B cell (primary cell): ENCODE data around the gene SLC30A1. TPM values are rescaled to one million over a fixed set of nuclear protein-coding genes. Genes with fewer than 3 reads are reported as not detected.

Experiments
- ATAC-seq: fragments of 200-7000 bp; cut with Tn5 transposase; one replicate; pipeline ENCODE4 v1.10.0; 2021; ENCODE audit warnings: low read depth, mild to moderate bottlenecking, moderate number of reproducible peaks, moderate library complexity
- CTCF ChIA-PET: fragments of 350-600 bp; sonication (Branson Sonifier 250); formaldehyde crosslinking; loops from one replicate; lab custom pipeline; 2021; ENCODE audit warnings: antibody characterized with exemption, inconsistent platforms; lab: Charles Lee
- POLR2A ChIA-PET: fragments of 350-600 bp; sonication (Branson Sonifier 250); formaldehyde crosslinking; loops from one replicate; lab custom pipeline; 2021; ENCODE audit warnings: antibody characterized with exemption; lab: Charles Lee
- DNase-seq: peaks from one replicate; pipeline ENCODE4 v3.0.0; 2013
- H2AFZ ChIP-seq: 2 replicates; pipeline ENCODE4 v1.6.1; 2012; ENCODE audit warnings: mild to moderate bottlenecking, low read depth, low read length; ENCODE audit not compliant: insufficient read depth, poor library complexity, severe bottlenecking
- H3K27ac ChIP-seq, 2 donors: 1 replicate in 1 of 2; 2 replicates in 1 of 2; pipeline ENCODE4 v1.5.1; 2012 to 2013; ENCODE audit warnings: low read length in 2 of 2, mild to moderate bottlenecking in 2 of 2, moderate library complexity in 1 of 2
- H3K27me3 ChIP-seq, 4 experiments: fragments of 200-600 bp in 1 of 4; sonication (generic) in 1 of 4; replicated peaks in 1 of 4; 1 replicate in 2 of 4; 2 replicates in 2 of 4; pipeline versions ENCODE4 v1.6.1 to v1.7.0; 2013 to 2016; ENCODE audit warnings: low read length in 3 of 4, mild to moderate bottlenecking in 2 of 4, mixed read lengths in 1 of 4, moderate library complexity in 1 of 4; ENCODE audit not compliant: insufficient read depth in 4 of 4, control insufficient read depth in 3 of 4; ENCODE audit errors: control extremely low read depth in 1 of 4
- H3K36me3 ChIP-seq, 2 experiments: replicated peaks in 1 of 2; 1 replicate in 1 of 2; 2 replicates in 1 of 2; pipeline versions ENCODE4 v1.6.1 to v1.7.1; 2013; ENCODE audit warnings: low read length in 1 of 2; ENCODE audit not compliant: insufficient read depth in 2 of 2, control insufficient read depth in 1 of 2; ENCODE audit errors: control extremely low read depth in 1 of 2, extremely low read depth in 1 of 2
- H3K4me1 ChIP-seq, 2 donors: fragments of 200-600 bp in 1 of 2; sonication (generic) in 1 of 2; 1 replicate in 1 of 2; 2 replicates in 1 of 2; pipeline versions ENCODE4 v1.5.1 to v1.6.1; 2013 to 2017; ENCODE audit warnings: low read length in 2 of 2; ENCODE audit not compliant: control insufficient read depth in 2 of 2, insufficient read depth in 2 of 2
- H3K4me2 ChIP-seq: replicated peaks from 2 replicates; pipeline ENCODE3; 2012; ENCODE audit warnings: mild to moderate bottlenecking, low read depth, low read length; ENCODE audit not compliant: poor library complexity, severe bottlenecking
- H3K4me3 ChIP-seq, 5 experiments: fragments of 200-600 bp in 1 of 5; sonication (generic) in 1 of 5; 1 replicate in 3 of 5; 2 replicates in 2 of 5; pipeline versions ENCODE4 v1.5.1 to v1.7.0; 2011 to 2016; ENCODE audit warnings: low read length in 4 of 5, mild to moderate bottlenecking in 4 of 5, low read depth in 2 of 5, control low read depth in 1 of 5, moderate library complexity in 1 of 5; ENCODE audit not compliant: insufficient read depth in 1 of 5; ENCODE audit errors: control extremely low read depth in 1 of 5, extremely low read depth in 1 of 5
- H3K79me2 ChIP-seq: fragments of 200-600 bp; sonication (generic); one replicate; pipeline ENCODE4 v1.6.0; 2016; ENCODE audit warnings: low read length; ENCODE audit not compliant: control insufficient read depth, insufficient read depth
- H3K9ac ChIP-seq: fragments of 200-600 bp; sonication (generic); 2 replicates; pipeline ENCODE4 v1.6.1; 2017; ENCODE audit warnings: mild to moderate bottlenecking, low read length, moderate library complexity
- H3K9me3 ChIP-seq, 3 donors: one replicate each; pipeline versions ENCODE4 v1.6.1 to v1.7.1; 2013; ENCODE audit warnings: low read length in 2 of 3; ENCODE audit not compliant: control insufficient read depth in 2 of 3, insufficient read depth in 1 of 3; ENCODE audit errors: control extremely low read depth in 1 of 3
- H4K20me1 ChIP-seq: 2 replicates; pipeline ENCODE4 v1.6.0; 2012; ENCODE audit warnings: mild to moderate bottlenecking, low read length; ENCODE audit not compliant: insufficient read depth, control insufficient read depth, poor library complexity, severe bottlenecking
- H3K27ac Mint-ChIP-seq: one replicate; pipeline ENCODE4 v1.8.0; 2021; ENCODE audit warnings: mixed read lengths
- H3K27me3 Mint-ChIP-seq: one replicate; pipeline ENCODE4 v1.8.0; 2021; ENCODE audit warnings: mixed read lengths
- H3K4me1 Mint-ChIP-seq: one replicate; pipeline ENCODE4 v1.8.0; 2021; ENCODE audit warnings: mixed read lengths
- H3K4me3 Mint-ChIP-seq: one replicate; pipeline ENCODE4 v1.8.0; 2021; ENCODE audit warnings: mixed read lengths
- H3K9me3 Mint-ChIP-seq: one replicate; pipeline ENCODE4 v1.8.0; 2022; ENCODE audit warnings: mixed read lengths; ENCODE audit not compliant: insufficient read depth
- CTCF ChIP-seq: fragments of 200-600 bp; IDR thresholded peaks from one replicate; pipeline ENCODE4 v1.8.0; 2022; ENCODE audit warnings: antibody characterized with exemption, mild to moderate bottlenecking
- EZH2 ChIP-seq: IDR thresholded peaks from 2 replicates; pipeline ENCODE4 v1.6.1; 2012; ENCODE audit warnings: borderline replicate concordance, low read depth, mild to moderate bottlenecking, moderate library complexity, low read length; ENCODE audit not compliant: insufficient read depth, poor library complexity, severe bottlenecking
- WGBS: methylation state at CpG from one replicate; pipeline ENCODE4 v1.1.5; 2013; ENCODE audit warnings: missing lambda C conversion rate; ENCODE audit not compliant: insufficient coverage; 5-methylcytosine and 5-hydroxymethylcytosine counted together
- intact Hi-C: fragments of 100-400 bp; cut with micrococcal nuclease; formaldehyde crosslinking; loops from one replicate; pipeline ENCODE4 v1.10.0; 2022
- polyA plus RNA-seq: library from polyadenylated mRNA; depleted of rRNA; stranded (reverse); fragments of >200 nt; gene quantifications from 2 replicates; pipeline ENCODE4 v1.2.3, GENCODE V29; 2012
- total RNA-seq, 2 donors: library from RNA; stranded (reverse); fragments of 120-200 nt in 1 of 2; gene quantifications; 1 replicate in 1 of 2; 2 replicates in 1 of 2; pipeline versions ENCODE4 v1.2.3 to v1.2.4, GENCODE V29; 2013 to 2022

SLC30A1 gene
- total and polyA plus RNA-seq, 2 donors (not counting 1 experiment from before 2014, with no cell fraction given), result 1.7 to 12.2 TPM

GRCh38 chr1:211613951-211614350 lies 35.0 kb upstream of the SLC30A1 start:
- H3K27ac Mint-ChIP-seq, result no peak overlapping the region
- ChIA-PET POLR2A (no interaction called here), CTCF (no interaction called here)
- Histone ChIP-seq H2AFZ (no peak overlapping the region), H3K9me3 (no peaks in the 10 kb centered on the region), H3K79me2 (no peaks in the 10 kb centered on the region), H3K36me3 (no peaks in the 10 kb centered on the region), H3K27me3 (no peaks in the 10 kb centered on the region), H3K27ac (no peak overlapping the region), H3K4me2 (no peak overlapping the region), H3K4me1 (no peaks in the 10 kb centered on the region), H4K20me1 (no peaks in the 10 kb centered on the region), H3K9ac (no peak overlapping the region), H3K4me3 (no peak overlapping the region)
- no peaks in the 10 kb centered on the region for H3K9me3 Mint-ChIP-seq
- TF ChIP-seq CTCF (no peak), EZH2 (no peak)
- no peaks in the 10 kb centered on the region for H3K27me3 Mint-ChIP-seq
- no peak for DNase-seq
- no CpG with 5 or more reads among the region's 5 CpGs for WGBS
- intact Hi-C loops, result no loop called here
- H3K4me1 Mint-ChIP-seq, result no peaks in the 10 kb centered on the region
- H3K4me3 Mint-ChIP-seq, result no peak overlapping the region
- no peak for ATAC-seq

- H3K27ac Mint-ChIP-seq, result no peak overlapping the region
- TF ChIP-seq CTCF (no peak), EZH2 (no peak)
- no peak overlapping the region for H3K9ac ChIP-seq
- H3K27me3 ChIP-seq, result no peaks in the 10 kb centered on the region
- H3K4me1 Mint-ChIP-seq, result no peaks in the 10 kb centered on the region
- no peaks in the 10 kb centered on the region for H3K79me2 ChIP-seq
- DNase-seq (no peak), ATAC-seq (no peak)
- no peaks in the 10 kb centered on the region for H3K36me3 ChIP-seq
- ChIA-PET POLR2A (no interaction called here), CTCF (no interaction called here)
- H3K4me3 ChIP-seq, result no peak overlapping the region
- H4K20me1 ChIP-seq, result no peaks in the 10 kb centered on the region
- peak overlapping the region; percentile 49 for H2AFZ ChIP-seq
- H3K4me2 ChIP-seq, result no peak overlapping the region
- 65% methylated on average over 6 of the region's 8 CpGs for WGBS
- intact Hi-C loops, result no loop called here
- no peaks in the 10 kb centered on the region for H3K27me3 Mint-ChIP-seq
- H3K4me3 Mint-ChIP-seq, result no peak overlapping the region
- no peaks in the 10 kb centered on the region for H3K9me3 Mint-ChIP-seq
- H3K9me3 ChIP-seq, result no peaks in the 10 kb centered on the region
- H3K4me1 ChIP-seq, result no peaks in the 10 kb centered on the region
- no peak overlapping the region for H3K27ac ChIP-seq
Measured at GRCh38 chr1:211613108-211613947, 34.4 kb upstream of the SLC30A1 start.
